ENCODE measurements around the gene SGIP1. TPM values are rescaled to one million over a fixed set of nuclear protein-coding genes. Genes with fewer than 3 reads are reported as not detected.

SGIP1 gene
- total and polyA plus RNA-seq, 2 of the 8 experiments (the other 6 are each of a cell fraction or from before 2014, with no cell fraction given) = 1.4 to 2.1 TPM

- TF ChIP-seq CHD7 (IDR thresholded peaks at IDR 0.05; ENCODE audit: insufficient replicate concordance, low read length) (no peak), JUND (IDR thresholded peaks at IDR 0.05; ENCODE audit: low read length) (no peak), SAP30 (IDR thresholded peaks at IDR 0.05; ENCODE audit: insufficient read depth, insufficient replicate concordance, low read length) (no peak), CTCF (IDR thresholded peaks at IDR 0.05; ENCODE audit: control extremely low read depth in 1 of 3, insufficient read depth in 1 of 3, low read depth in 1 of 3, low read length in 3 of 3) (no peak)
Measured at GRCh38 chr1:66557157-66557556, 23.2 kb downstream of the SGIP1 start (continued).
